Measurements from ENCODE around the gene PHC2. TPM values are rescaled to one million over a fixed set of nuclear protein-coding genes. Genes with fewer than 3 reads are reported as not detected.
A peak's percentile ranks its signal among the peaks of the same experiment; 100 is the strongest.

The PHC2 gene
- total and polyA plus RNA-seq, 9 of the 15 experiments (the other 6 are each of a cell fraction or from before 2014, with no cell fraction given) = 3.1 to 67.6 (median 34.6) TPM

- peak overlapping the region; percentile 74 for H3K27ac ChIP-seq (ENCODE audit: extremely low read depth, low read depth, low read length)
- H3K79me2 ChIP-seq (ENCODE audit: control insufficient read depth, insufficient read depth, low read length) = peaks cover 62% of the 10 kb centered on the region
- no peak for FAIRE-seq
- peak overlapping the region; percentile 71 for H3K4me3 ChIP-seq
- H3K9me3 ChIP-seq (replicated peaks; ENCODE audit: control insufficient read depth, insufficient read depth, low read depth, low read length) = no peaks in the 10 kb centered on the region
- WGBS (ENCODE audit: insufficient coverage, low coverage, missing lambda C conversion rate) = 0% methylated on average over 38 of the region's 78 CpGs
- peaks cover 25% of the 10 kb centered on the region; the same call in 2 of the 3 replicates for H3K36me3 ChIP-seq (ENCODE audit: control insufficient read depth, insufficient read depth, low read length)
- DNase-seq (ENCODE audit: extremely low read depth in 1 of 4, low spot score in 3 of 4) = peak in 3 of 4 experiments; percentile 63 to 77 (median 76)
- ChIA-PET POLR2A (interaction anchor here (0.6 to 1.5 kb wide), 7 partner anchors 9 to 168 kb away, joined by 3 to 6 read pairs (median 3); partner anchors contain the start of gene TRIM62), CTCF (ENCODE audit: low intra/inter-chr PET ratio) (no interaction called here)
- peaks cover 30 to 32% of the 10 kb centered on the region in 2 experiments for H3K4me1 ChIP-seq (replicated peaks in 1 of 2; ENCODE audit: control insufficient read depth in 2 of 2, insufficient read depth in 2 of 2, low read length in 2 of 2)
- ATAC-seq = peak; percentile 63
- no TSS peak for BruUV-seq (replicated peaks)
- H2AFZ ChIP-seq (ENCODE audit: low read depth, low read length) = peak overlapping the region; percentile 47; the same call in 1 of the 2 replicates
- H3K27me3 ChIP-seq (ENCODE audit: control insufficient read depth in 2 of 2, insufficient read depth in 2 of 2, low read length in 2 of 2) = no peaks in the 10 kb centered on the region
- no peaks in the 10 kb centered on the region for H3K9me1 ChIP-seq (ENCODE audit: control insufficient read depth, insufficient read depth, low read length)
- peak overlapping the region; percentile 76 to 98 for H3K9ac ChIP-seq (ENCODE audit: insufficient read depth in 1 of 2, low read depth in 2 of 2, low read length in 2 of 2)
- peak overlapping the region; percentile 79 for H3K4me2 ChIP-seq (ENCODE audit: insufficient read depth, low read length)
- intact Hi-C loops (cut with micrococcal nuclease) = no loop called here
- H4K20me1 ChIP-seq (replicated peaks; ENCODE audit: control insufficient read depth, insufficient read depth, low read length) = 0 out of 2 replicates have a peak, but pooled peaks cover 13% of the 10 kb centered on the region
- in situ Hi-C loops (cut with MboI) = no loop called here
- TF ChIP-seq GATA2 (CRISPR knock-in tag; IDR thresholded peaks at IDR 0.05) (no peak), MAX (CRISPR knock-in tag; IDR thresholded peaks at IDR 0.05) (no peak), GABPA (tag; conservative IDR thresholded peaks at IDR 0.05; ENCODE audit: low read depth) (no peak), ZNF140 (CRISPR knock-in tag; IDR thresholded peaks at IDR 0.05) (no peak), PTTG1 (tag; IDR thresholded peaks at IDR 0.05; ENCODE audit: low read depth) (no peak), LARP7 (IDR thresholded peaks at IDR 0.05) (no peak), NR2F6 (CRISPR knock-in tag; IDR thresholded peaks at IDR 0.05) (no peak), KAT7 (CRISPR knock-in tag; IDR thresholded peaks at IDR 0.05; ENCODE audit: borderline replicate concordance) (0 out of 2 replicates have a peak, but pooled peaks have one; percentile 23), MTA1 (IDR thresholded peaks at IDR 0.05; ENCODE audit: borderline replicate concordance) (no peak), ZNF174 (CRISPR knock-in tag; IDR thresholded peaks at IDR 0.05) (no peak), CCAR2 (IDR thresholded peaks at IDR 0.05; ENCODE audit: low read depth, low read length) (no peak), IFI16 (CRISPR knock-in tag; IDR thresholded peaks at IDR 0.05) (no peak), SIN3B (IDR thresholded peaks at IDR 0.05; ENCODE audit: low read depth) (peak; percentile 44; the same call in 1 of the 2 replicates), MAFG (tag; conservative IDR thresholded peaks at IDR 0.05) (no peak), POLR2G (IDR thresholded peaks at IDR 0.05; ENCODE audit: low read depth, low read length) (no peak; the same call in 1 of the 2 replicates), HMGN3 (IDR thresholded peaks at IDR 0.05; ENCODE audit: borderline replicate concordance, extremely low read depth, insufficient read length, low read depth, low read length) (no peak), EP300 (IDR thresholded peaks at IDR 0.05; ENCODE audit: low read length) (no peak), RBM15 (IDR thresholded peaks at IDR 0.05; ENCODE audit: insufficient read depth, low read length) (no peak), UBTF (IDR thresholded peaks at IDR 0.05; ENCODE audit: borderline replicate concordance in 1 of 2, low read depth in 2 of 2, low read length in 2 of 2) (peak in 1 of 2 experiments; percentile 63; a peak in 1 of 4 replicates)
These were observed 81.7 kb downstream of the PHC2 start for GRCh38 chr1:33349081-33349759.

All from K562 (cell line).